GM19025 (cell line): ENCODE results near the gene CDK5RAP3.
"Not testable (repeated sequence)": the region's sequence is repeated elsewhere in the genome, so short reads cannot be mapped to it uniquely, and the experiment has no call there.

Experiments
- ATAC-seq: cut with Tn5 transposase; IDR thresholded peaks from one replicate; pipeline ENCODE4 v1.9.1; 2021; ENCODE audit warnings: mild to moderate bottlenecking, low read depth, moderate library complexity; ENCODE audit not compliant: unreplicated experiment

Gene CDK5RAP3

DNA sequence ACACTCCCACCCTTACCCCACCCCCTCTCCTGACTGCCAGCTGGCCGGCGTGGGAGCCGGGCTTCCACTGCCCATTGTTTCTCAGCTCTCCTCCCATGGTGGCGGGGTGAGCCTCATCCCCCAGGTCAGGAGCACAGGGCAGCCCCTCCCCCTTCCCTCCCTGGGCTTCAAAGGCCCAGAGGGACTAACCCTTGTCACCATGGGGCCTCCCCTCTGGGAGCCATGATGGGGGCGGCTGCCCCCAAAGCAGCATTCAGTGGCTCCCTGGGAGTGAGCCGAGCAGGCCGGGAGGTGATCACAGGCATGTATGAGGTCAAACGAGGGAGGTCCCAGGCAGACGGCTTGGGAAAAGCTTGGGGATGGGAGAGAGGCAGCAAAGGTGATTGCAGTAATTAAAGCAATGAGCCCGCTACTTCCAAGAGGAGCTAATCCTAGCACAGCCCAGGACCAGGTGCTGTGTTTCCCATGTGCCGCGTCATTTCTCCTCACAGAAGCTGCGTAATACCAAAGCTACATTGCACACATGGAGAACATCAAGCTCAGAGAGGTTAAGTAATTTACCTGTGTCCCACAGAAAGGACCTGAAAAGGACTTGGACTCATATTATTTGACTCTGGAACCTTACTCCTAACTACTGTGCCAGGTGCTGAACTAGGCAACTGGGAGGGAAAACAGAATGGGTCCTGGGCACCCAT lies 24.5 kb downstream of the CDK5RAP3 start:
- no peak for ATAC-seq

- no peak for ATAC-seq
These were observed 25.3 kb downstream of the CDK5RAP3 start for GRCh38 chr17:47996201-47996600.

- no peak for ATAC-seq
These were observed 26.7 kb downstream of the CDK5RAP3 start for GRCh38 chr17:47997586-47997985.

DNA sequence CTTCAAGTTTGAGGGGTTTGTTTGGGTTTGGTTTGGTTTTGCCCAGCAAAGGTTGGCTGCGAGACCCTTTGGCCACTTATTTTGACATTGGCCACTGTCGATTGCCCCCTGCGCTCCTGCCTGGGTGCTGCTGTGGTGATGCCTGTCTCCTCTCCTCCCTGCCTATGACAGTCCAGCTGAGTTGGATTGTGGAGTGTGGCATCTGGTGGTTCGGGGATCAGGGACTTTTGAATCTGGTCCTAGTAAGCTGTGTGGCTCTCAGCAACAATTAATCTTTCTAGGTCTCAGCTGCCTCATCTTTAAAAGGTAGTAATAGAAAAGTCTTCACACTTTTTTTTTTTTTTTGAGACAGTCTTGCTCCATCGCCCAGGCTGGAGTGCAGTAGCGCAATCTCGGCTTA lies 27.1 kb downstream of the CDK5RAP3 start:
- ATAC-seq, result no peak

DNA sequence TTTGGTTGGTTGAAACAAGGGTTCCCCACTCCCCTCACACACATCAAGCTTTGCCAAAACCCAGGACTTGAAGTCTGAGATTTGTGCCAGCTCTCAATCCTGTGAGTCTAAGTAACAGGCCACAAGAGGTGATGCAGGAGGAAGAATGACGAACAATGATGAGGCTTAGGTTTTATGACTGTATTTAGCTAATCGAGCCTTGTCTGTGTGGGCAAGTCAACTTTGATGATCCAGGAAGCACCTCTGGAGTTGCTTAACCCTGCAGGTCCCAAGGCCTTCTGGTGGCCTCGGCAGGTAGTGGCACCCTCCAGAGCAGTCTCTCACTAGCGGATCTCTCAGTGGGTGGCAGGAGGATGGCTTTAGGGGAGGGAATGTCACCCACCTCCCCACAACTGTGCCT lies 28.7 kb downstream of the CDK5RAP3 start:
- ATAC-seq, result no peak

- no peak for ATAC-seq
These were observed 30.3 kb downstream of the CDK5RAP3 start for GRCh38 chr17:48001197-48001596.

DNA sequence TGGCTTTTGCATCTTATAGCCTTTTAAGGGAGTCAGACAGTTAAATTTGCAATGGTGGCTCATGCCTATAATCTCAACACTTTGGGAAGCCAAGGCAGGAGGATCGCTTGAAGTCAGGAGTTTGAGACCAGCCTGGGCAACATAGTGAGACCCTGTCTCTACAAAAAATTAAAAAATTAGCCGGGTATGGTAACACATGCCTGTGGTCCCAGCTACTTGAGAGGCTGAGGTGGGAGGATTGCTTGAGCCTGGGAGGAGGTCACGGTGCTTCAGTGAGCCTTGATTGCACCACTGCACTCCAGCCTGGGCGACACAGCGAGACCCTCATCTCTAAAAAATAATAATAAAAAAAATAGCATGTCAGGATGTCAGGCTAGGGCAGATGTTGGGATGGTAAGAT lies 30.7 kb downstream of the CDK5RAP3 start:
- not testable (repeated sequence) for ATAC-seq

DNA sequence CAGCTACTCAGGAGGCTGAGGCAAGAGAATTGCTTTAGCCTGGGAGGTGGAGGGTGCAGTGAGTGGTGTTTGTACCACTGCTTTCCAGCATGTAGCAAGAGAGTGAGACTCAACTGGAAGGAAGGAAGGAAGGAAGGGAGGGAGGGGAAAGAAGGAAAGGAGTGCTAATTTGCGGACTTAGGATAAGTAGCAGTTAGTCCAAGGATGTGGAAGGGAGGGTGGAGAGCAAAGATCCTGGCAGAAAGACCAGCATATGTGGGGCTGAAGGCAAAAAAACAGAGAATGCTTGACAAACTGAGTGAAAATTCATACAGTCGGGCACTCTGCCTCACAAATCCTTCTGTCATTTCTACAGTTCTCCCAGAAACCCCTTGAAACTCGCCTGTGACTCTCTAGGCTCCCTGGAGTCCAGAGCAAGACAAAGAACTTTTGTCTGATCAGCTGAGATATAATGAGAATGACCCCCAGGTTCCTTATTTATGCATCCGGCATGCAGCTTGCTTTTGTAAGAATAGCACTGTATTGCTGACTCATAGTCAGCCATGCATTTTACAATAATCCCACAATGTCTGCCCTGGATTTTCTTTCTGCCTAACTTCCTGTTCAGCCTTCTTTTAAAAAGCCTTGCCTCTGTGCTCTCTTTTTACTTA lies 31.5 kb downstream of the CDK5RAP3 start:
- ATAC-seq, result no peak

DNA sequence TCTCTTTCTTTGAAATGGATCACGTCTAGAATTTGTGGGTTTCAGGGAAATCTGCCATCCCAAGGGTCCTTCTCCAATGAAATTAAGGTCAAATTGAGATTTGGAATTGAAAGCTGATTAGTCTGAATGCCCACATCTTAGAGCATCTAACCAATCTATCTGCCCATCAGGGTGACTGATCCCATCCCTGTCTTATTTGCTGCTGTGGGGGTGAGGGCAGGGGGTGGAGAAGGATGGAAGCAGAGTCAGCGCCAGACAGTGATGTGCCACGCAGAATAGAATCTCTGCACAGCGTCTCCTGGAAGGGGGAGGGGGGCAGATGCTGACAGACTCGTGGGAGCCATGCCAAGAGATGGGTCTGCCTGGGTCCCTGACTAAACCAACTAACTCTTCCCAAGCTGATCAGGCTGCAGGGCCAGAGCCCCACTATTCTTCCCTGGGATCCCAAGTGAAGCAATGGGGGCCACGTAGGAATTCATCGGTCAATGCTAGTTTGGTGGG lies 32.1 kb downstream of the CDK5RAP3 start:
- ATAC-seq, result no peak

DNA sequence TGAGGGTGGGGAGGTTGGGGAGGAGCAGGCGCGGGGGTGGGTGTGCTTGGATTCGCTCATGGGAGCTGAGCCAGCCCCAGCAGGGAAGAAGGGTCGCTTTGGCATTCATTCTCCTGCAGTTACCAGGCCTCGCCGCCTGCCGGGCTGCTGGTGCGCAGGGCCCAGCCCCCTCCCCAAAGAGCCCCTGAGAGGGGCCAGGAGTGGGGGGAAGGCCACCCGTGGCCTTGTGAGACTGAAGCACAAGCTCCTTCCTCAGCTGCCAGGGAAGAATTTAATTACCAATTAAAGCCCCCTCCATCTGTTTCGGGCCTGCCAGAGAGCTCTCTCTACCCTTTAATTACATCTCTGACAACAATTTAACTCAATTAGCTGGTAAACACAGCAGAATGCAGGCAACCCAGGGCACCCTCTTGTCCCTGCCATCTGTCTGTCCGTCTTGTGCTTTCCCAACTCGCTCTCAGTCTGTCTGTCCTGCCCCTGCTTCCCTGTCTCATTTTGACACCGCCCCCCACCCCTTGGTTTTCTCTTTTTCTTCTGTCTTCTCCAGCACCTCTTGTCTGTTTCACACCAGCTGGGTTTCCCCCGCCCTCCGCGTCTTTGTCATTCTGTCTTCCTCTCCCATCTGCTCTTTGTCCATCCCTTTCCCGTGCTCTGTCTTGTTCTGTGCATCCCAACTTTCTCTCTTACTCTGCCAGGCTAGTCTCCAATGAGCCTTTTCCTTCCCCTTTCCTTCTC lies 32.7 kb downstream of the CDK5RAP3 start:
- ATAC-seq, result no peak

DNA sequence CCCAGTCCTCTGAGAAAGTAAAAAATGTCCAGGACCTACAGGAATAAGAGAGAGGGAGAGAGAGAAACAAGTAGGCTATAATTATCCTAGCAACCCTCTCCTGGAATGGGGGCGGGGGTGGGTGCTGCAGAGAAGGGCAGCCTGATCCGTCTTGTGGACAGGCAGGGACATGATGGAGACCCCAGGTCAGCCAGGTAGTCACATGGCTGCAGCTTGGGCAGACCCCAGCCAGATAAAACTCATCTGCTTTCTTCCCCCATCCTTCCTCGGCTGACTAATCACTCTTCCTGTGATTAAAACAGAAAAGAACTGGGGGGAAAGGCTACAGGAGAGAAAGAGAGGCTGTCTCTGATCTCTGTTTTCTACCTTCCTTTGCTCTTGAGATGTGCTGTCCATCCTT lies 34.1 kb downstream of the CDK5RAP3 start:
- ATAC-seq, result no peak

DNA sequence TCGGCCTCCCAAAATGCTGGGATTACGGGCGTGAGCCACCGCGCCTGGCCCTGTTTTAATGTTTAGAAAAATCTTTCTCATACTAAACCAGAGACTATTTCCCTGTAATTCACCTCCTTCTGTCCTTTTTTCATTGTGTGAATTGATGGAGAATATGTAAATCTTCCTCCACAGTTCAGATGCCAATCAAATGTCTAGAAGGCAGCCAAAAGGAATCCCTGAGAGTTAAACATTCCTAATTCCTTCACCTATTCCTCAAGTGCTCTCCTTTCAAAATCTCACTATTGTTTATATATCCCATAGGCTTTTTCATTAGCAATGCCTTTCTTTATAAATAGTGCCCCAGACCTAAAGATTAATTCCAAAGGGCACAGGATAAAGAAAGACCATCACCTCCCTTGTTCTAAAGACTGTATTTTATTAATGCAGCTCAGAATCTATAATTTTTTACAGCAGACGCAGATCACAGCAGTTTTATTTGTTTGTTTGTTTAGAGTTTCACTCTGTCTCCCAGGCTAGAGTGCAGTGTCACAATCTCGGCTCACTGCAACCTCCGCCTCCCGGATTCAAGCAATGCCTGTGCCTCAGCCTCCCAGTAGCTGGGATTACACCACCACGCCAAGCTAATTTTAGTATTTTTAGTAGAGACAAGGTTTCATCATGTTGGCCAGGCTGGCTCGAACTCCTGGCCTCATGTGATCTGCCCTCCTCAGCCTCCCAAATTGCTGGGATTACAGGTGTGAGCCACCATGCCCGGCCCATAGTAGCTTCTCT lies 36.2 kb downstream of the CDK5RAP3 start:
- no peak for ATAC-seq

GRCh38 chr17:48010193-48010592 lies 39.3 kb downstream of the CDK5RAP3 start:
- ATAC-seq, result no peak

DNA sequence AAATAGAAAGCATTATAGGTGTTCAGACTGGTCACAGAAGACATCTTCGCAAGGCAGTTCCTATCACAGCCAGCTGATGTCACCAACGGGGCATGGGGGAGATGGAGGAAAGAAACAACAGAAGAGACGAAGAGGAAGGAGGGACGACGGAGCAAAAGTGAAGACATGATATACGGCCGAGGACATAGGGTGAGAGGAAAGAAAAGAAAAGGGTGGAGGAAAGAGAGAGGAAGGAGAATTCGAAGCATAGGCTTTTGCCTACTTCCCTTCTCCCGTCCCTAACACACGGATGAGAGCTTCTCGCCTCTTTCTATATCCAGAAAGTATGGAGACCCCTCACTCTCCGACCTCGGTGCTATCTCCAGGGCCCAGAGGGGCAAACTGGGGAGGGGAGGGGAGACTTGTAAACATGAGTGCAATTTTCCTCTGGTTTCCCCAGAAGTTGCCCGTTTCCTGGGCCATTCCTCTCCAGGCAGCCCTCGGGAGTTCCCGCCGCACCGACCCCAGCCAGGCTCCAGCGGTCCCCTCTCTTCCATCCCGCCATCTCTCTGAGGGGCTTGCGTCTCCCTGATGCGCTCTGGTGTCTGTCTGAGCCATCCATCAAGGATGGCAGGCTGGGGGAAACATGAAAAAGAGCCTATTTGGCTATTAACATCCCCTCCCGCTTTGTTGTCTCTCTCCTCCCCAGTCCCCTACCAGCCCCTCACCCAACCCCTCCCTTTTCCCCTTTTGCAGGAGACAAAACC lies 40.7 kb downstream of the CDK5RAP3 start:
- ATAC-seq, result no peak

GRCh38 chr17:48012151-48012520 lies 41.2 kb downstream of the CDK5RAP3 start:
- ATAC-seq, result no peak

DNA sequence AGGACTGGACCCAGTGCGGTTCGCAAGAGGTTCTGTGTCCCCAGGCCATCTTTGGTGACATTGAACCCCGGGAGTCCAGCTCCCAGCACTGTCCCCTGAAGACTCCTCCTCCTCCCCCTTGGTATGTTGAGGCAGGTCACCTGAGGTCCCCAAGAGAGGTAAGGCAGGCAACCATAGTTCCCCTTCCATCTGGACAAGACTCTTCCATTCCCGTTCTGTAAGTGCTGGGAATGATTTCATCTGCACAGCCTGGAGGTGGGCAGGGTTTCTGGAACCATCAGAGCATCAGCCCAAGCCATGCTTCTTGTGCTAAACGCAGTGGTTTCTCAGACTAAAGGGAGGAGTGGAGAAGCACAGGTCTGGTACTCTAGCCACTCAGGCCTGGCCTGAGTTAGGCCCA lies 41.7 kb downstream of the CDK5RAP3 start:
- no peak for ATAC-seq

- no peak for ATAC-seq
These were observed 43.1 kb downstream of the CDK5RAP3 start for GRCh38 chr17:48013876-48014594.

DNA sequence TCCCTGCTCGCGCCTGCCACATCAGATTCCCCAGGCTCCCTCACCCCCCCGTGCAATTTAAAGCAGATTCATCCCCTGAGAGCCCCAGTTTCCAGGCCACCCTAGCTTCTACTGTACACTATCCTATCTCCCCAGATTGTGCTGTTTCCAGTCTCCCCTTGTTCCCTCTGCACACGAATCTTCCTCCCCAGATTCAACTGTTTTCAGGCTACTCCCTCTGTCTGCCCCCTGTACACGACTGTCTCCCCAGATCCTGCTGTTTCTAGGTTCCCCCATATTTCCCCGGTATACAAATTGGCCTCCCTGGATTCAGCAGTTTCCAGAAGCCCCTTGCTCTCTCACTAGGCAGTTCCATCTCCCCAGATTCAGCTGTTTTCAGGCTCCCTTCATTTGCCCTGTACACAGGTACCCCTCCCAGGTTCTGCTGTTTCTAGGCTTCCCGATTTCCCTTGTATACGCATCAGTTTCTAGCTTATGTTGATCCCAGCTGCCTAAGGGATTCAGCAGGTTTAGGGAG lies 43.7 kb downstream of the CDK5RAP3 start:
- ATAC-seq, result no peak

GRCh38 chr17:48016112-48016511 lies 45.2 kb downstream of the CDK5RAP3 start:
- no peak for ATAC-seq
